Neural progenitor cell (in vitro differentiated cells): ENCODE results near the gene KNDC1. TPM values are rescaled to one million over a fixed set of nuclear protein-coding genes. Genes with fewer than 3 reads are reported as not detected.

Experiments
- DNase-seq: peaks from one replicate; pipeline ENCODE4 v3.0.0-alpha.2; 2016; ENCODE audit warnings: low spot score
- H2AFZ ChIP-seq: fragments of 200-600 bp; sonication (generic); replicated peaks from 2 replicates; pipeline ENCODE4 v1.6.1; 2016; ENCODE audit warnings: antibody characterized with exemption
- H3F3A ChIP-seq: fragments of 200-600 bp; sonication (generic); 2 replicates; pipeline ENCODE4 v1.6.1; 2016; ENCODE audit warnings: antibody characterized with exemption, low read depth
- H3K27ac ChIP-seq: fragments of 200-600 bp; sonication (generic); 2 replicates; pipeline ENCODE4 v1.5.1; 2016; ENCODE audit warnings: mild to moderate bottlenecking
- H3K27me3 ChIP-seq: fragments of 200-600 bp; sonication (generic); 2 replicates; pipeline ENCODE4 v1.6.1; 2016; ENCODE audit warnings: mild to moderate bottlenecking, moderate library complexity
- H3K36me3 ChIP-seq: fragments of 200-600 bp; sonication (generic); 2 replicates; pipeline ENCODE4 v1.5.1; 2016
- H3K4me1 ChIP-seq: fragments of 200-600 bp; sonication (generic); 2 replicates; pipeline ENCODE4 v1.6.1; 2016; ENCODE audit warnings: mixed run types
- H3K4me2 ChIP-seq: fragments of 200-600 bp; sonication (generic); 2 replicates; pipeline ENCODE4 v1.6.1; 2016
- H3K4me3 ChIP-seq: fragments of 200-600 bp; sonication (generic); 2 replicates; pipeline ENCODE4 v1.5.1; 2016
- H3K79me2 ChIP-seq: fragments of 200-600 bp; sonication (generic); 2 replicates; pipeline ENCODE4 v1.6.1; 2016; ENCODE audit warnings: low read depth
- H3K9ac ChIP-seq: fragments of 200-600 bp; sonication (generic); 2 replicates; pipeline ENCODE4 v1.6.1; 2016
- H3K9me3 ChIP-seq: fragments of 200-600 bp; sonication (generic); 2 replicates; pipeline ENCODE4 v1.5.1; 2016; ENCODE audit warnings: low read depth
- H4K20me1 ChIP-seq: fragments of 200-600 bp; sonication (generic); 2 replicates; pipeline ENCODE4 v1.6.1; 2016; ENCODE audit warnings: low read depth
- H3K27ac Mint-ChIP-seq: 3 replicates; pipeline ENCODE4 v1.8.0; 2021; ENCODE audit warnings: mixed read lengths
- H3K27me3 Mint-ChIP-seq: 2 replicates; pipeline ENCODE4 v1.8.0; 2022; ENCODE audit warnings: low read depth, mild to moderate bottlenecking, inconsistent platforms, moderate library complexity, mixed read lengths; ENCODE audit not compliant: insufficient read depth
- H3K36me3 Mint-ChIP-seq: 3 replicates; pipeline ENCODE4 v1.8.0; 2021; ENCODE audit warnings: mixed read lengths
- H3K4me1 Mint-ChIP-seq: 3 replicates; pipeline ENCODE4 v1.8.0; 2021; ENCODE audit warnings: mixed read lengths
- H3K4me3 Mint-ChIP-seq: 3 replicates; pipeline ENCODE4 v1.8.0; 2021; ENCODE audit warnings: mild to moderate bottlenecking, moderate library complexity, mixed read lengths
- H3K9me3 Mint-ChIP-seq: 3 replicates; pipeline ENCODE4 v1.8.0; 2020; ENCODE audit warnings: mixed read lengths
- EZH2 ChIP-seq: fragments of 200-600 bp; sonication (generic); IDR thresholded peaks from 2 replicates; pipeline ENCODE4 v1.6.1; 2017; ENCODE audit warnings: antibody characterized with exemption, mild to moderate bottlenecking, moderate library complexity
- EZH2phosphoT487 ChIP-seq: fragments of 200-600 bp; sonication (generic); IDR thresholded peaks from 2 replicates; pipeline ENCODE4 v1.6.1; 2017; ENCODE audit warnings: antibody characterized with exemption
- total RNA-seq: library from RNA; depleted of rRNA; stranded (reverse); fragments of >200 nt; gene quantifications from 2 replicates; pipeline ENCODE4 v1.2.3, GENCODE V29; 2015; ENCODE audit warnings: low replicate concordance
- TF ChIP-seq, protein P1 (sequence below): fragments of 200-600 bp; sonication (generic); IDR thresholded peaks from 2 replicates; pipeline ENCODE4 v1.5.1; 2017; ENCODE audit warnings: antibody characterized with exemption, mild to moderate bottlenecking

KNDC1 gene
- total RNA-seq, 1 donor from 2014 or later, result 1.8 TPM

DNA sequence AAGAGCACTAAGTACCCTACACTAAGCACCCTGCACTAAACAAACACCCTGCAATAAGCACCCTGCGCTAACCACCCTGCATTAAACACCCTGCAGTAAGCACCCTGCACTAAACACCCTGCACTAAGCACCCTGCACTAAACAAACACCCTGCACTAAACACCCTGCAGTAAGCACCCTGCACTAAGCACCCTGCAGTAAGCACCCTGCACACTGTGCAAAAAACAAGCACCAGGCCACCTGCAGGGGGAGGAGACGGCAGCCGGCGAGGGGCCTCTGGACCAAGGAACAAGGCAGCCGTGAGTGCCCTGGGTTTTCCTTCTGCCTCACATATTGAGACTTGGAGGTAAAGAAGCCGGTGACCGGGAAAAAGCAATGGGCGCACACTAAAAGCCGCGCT lies 30.2 kb downstream of the KNDC1 start:
- H3K4me3 ChIP-seq, result no peak overlapping the region
- Mint-ChIP-seq H3K4me3 (no peak overlapping the region), H3K27ac (no peak overlapping the region), H3K4me1 (peaks cover 6% of the 10 kb centered on the region), H3K27me3 (peaks cover 8% of the 10 kb centered on the region), H3K36me3 (peaks cover 1% of the 10 kb centered on the region), H3K9me3 (peaks cover 8% of the 10 kb centered on the region)
- H3F3A ChIP-seq, result no peaks in the 10 kb centered on the region
- no peak overlapping the region for H3K27ac ChIP-seq
- H4K20me1 ChIP-seq, result no peaks in the 10 kb centered on the region
- no peak for DNase-seq
- peaks cover 7% of the 10 kb centered on the region for H3K4me1 ChIP-seq
- TF ChIP-seq EZH2 (no peak), EZH2phosphoT487 (no peak)
- TF ChIP-seq, protein P1, sequence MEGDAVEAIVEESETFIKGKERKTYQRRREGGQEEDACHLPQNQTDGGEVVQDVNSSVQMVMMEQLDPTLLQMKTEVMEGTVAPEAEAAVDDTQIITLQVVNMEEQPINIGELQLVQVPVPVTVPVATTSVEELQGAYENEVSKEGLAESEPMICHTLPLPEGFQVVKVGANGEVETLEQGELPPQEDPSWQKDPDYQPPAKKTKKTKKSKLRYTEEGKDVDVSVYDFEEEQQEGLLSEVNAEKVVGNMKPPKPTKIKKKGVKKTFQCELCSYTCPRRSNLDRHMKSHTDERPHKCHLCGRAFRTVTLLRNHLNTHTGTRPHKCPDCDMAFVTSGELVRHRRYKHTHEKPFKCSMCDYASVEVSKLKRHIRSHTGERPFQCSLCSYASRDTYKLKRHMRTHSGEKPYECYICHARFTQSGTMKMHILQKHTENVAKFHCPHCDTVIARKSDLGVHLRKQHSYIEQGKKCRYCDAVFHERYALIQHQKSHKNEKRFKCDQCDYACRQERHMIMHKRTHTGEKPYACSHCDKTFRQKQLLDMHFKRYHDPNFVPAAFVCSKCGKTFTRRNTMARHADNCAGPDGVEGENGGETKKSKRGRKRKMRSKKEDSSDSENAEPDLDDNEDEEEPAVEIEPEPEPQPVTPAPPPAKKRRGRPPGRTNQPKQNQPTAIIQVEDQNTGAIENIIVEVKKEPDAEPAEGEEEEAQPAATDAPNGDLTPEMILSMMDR, result no peak
- H2AFZ ChIP-seq, result no peak overlapping the region
- no peak overlapping the region for H3K4me2 ChIP-seq
- no peaks in the 10 kb centered on the region for H3K79me2 ChIP-seq
- no peaks in the 10 kb centered on the region for H3K36me3 ChIP-seq
- H3K27me3 ChIP-seq, result no peaks in the 10 kb centered on the region
- H3K9ac ChIP-seq, result no peak overlapping the region
- no peaks in the 10 kb centered on the region for H3K9me3 ChIP-seq

DNA sequence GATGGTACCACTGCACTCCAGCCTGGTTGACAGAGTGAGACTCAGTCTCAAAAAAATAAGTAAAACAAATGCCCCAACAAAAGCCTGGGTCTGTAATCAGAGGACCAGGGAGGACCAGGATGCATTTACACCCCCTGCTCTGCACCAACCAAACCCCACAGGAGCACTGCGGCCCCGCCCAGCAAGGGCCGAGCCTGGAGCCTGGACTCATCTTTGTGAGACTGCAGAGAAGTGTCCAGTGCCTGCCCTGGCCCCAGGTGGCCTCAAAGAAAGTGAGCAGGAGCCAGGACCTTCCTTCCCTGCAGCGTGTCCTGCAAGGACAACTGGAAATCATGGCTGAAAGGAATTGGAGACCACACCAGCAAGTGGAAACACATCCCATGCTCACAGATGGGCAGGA lies 31.6 kb downstream of the KNDC1 start:
- no peak overlapping the region for H3K4me2 ChIP-seq
- H3K27ac Mint-ChIP-seq, result no peak overlapping the region
- no peak overlapping the region for H2AFZ ChIP-seq
- no peaks in the 10 kb centered on the region for H3F3A ChIP-seq
- H3K27ac ChIP-seq, result no peak overlapping the region
- no peak overlapping the region for H3K4me3 ChIP-seq
- no peaks in the 10 kb centered on the region for H3K4me1 ChIP-seq
- H3K9me3 Mint-ChIP-seq, result peaks cover 8% of the 10 kb centered on the region
- no peak overlapping the region for H3K4me3 Mint-ChIP-seq
- H3K27me3 ChIP-seq, result no peaks in the 10 kb centered on the region
- no peaks in the 10 kb centered on the region for H3K9me3 ChIP-seq
- H4K20me1 ChIP-seq, result no peaks in the 10 kb centered on the region
- peaks cover 1% of the 10 kb centered on the region for H3K36me3 Mint-ChIP-seq
- H3K9ac ChIP-seq, result no peak overlapping the region
- H3K4me1 Mint-ChIP-seq, result peaks cover 4% of the 10 kb centered on the region
- H3K79me2 ChIP-seq, result no peaks in the 10 kb centered on the region
- TF ChIP-seq, protein P1, result no peak
- TF ChIP-seq EZH2 (no peak), EZH2phosphoT487 (no peak)
- H3K36me3 ChIP-seq, result no peaks in the 10 kb centered on the region
- H3K27me3 Mint-ChIP-seq, result peaks cover 8% of the 10 kb centered on the region
- DNase-seq, result no peak

DNA sequence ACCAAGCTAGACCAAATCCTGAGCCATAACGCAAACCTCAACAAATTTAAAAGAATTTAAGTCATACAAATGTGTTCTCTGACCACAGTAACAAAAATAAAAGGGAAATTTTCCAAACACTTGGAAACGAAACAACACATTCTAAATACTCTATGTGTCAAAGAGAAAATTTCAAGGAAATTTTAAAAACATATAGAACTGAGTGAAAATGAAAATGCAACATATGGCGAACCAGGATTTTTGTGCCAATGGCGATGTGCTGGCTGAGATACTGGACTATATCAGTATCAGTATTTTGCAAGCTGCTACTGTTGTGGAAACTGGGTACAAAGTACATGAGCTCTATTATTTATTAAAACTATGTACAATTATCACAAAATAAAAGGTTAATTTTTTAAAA lies 34.1 kb downstream of the KNDC1 start:
- H3K4me3 Mint-ChIP-seq, result no peak overlapping the region
- TF ChIP-seq EZH2, result no peak
- TF ChIP-seq EZH2phosphoT487, result no peak
- TF ChIP-seq, protein P1, result no peak
- no peaks in the 10 kb centered on the region for H3K4me1 ChIP-seq
- H3K36me3 Mint-ChIP-seq, result peaks cover 1% of the 10 kb centered on the region
- peaks cover 8% of the 10 kb centered on the region for H3K27me3 Mint-ChIP-seq
- H3F3A ChIP-seq, result no peaks in the 10 kb centered on the region
- no peaks in the 10 kb centered on the region for H3K27me3 ChIP-seq
- no peak overlapping the region for H2AFZ ChIP-seq
- peaks cover 8% of the 10 kb centered on the region for H3K9me3 Mint-ChIP-seq
- H3K27ac Mint-ChIP-seq, result no peak overlapping the region
- H4K20me1 ChIP-seq, result no peaks in the 10 kb centered on the region
- H3K9ac ChIP-seq, result no peak overlapping the region
- DNase-seq, result no peak
- H3K36me3 ChIP-seq, result no peaks in the 10 kb centered on the region
- no peaks in the 10 kb centered on the region for H3K9me3 ChIP-seq
- H3K27ac ChIP-seq, result no peak overlapping the region
- H3K4me3 ChIP-seq, result no peak overlapping the region
- no peaks in the 10 kb centered on the region for H3K79me2 ChIP-seq
- no peaks in the 10 kb centered on the region for H3K4me1 Mint-ChIP-seq
- H3K4me2 ChIP-seq, result no peak overlapping the region

DNA sequence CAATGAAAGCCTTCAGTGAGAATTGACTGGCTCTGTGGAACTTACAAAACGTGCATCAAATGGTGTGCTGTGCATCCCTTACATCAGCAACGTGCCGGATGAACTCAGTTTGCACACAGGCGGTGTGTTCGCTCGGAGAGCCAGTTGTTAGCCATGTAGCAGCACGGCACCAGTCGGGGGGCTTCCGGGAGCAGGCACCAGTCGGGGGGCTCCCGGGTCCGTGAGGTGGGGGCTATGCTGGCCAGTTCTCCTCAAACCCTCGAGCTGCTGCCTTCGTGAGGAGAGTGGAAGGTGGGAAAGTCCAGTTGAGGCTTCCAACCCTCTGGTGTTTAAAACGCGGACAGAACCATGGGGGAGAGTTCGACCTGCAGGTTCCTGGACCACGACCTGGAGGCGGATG lies 35.1 kb downstream of the KNDC1 start:
- H3F3A ChIP-seq, result no peaks in the 10 kb centered on the region
- no peak overlapping the region for H3K27ac ChIP-seq
- no peak overlapping the region for H2AFZ ChIP-seq
- Mint-ChIP-seq H3K36me3 (peaks cover 1% of the 10 kb centered on the region), H3K27me3 (peaks cover 8% of the 10 kb centered on the region), H3K27ac (no peak overlapping the region), H3K4me3 (no peak overlapping the region), H3K9me3 (peaks cover 8% of the 10 kb centered on the region), H3K4me1 (no peaks in the 10 kb centered on the region)
- H3K36me3 ChIP-seq, result no peaks in the 10 kb centered on the region
- no peak for DNase-seq
- TF ChIP-seq EZH2, result no peak
- no peak for TF ChIP-seq EZH2phosphoT487
- no peaks in the 10 kb centered on the region for H3K79me2 ChIP-seq
- no peaks in the 10 kb centered on the region for H3K9me3 ChIP-seq
- no peaks in the 10 kb centered on the region for H3K4me1 ChIP-seq
- no peak overlapping the region for H3K4me3 ChIP-seq
- H4K20me1 ChIP-seq, result no peaks in the 10 kb centered on the region
- no peaks in the 10 kb centered on the region for H3K27me3 ChIP-seq
- H3K9ac ChIP-seq, result no peak overlapping the region
- H3K4me2 ChIP-seq, result no peak overlapping the region
